PC-9 (cell line): ENCODE measurements around the gene KCNQ1OT1.

Source experiments
- EZH2 ChIP-seq: fragments of 200-600 bp; sonication (generic); IDR thresholded peaks from 2 replicates; pipeline ENCODE4 v1.8.0; 2017; ENCODE audit warnings: antibody characterized with exemption, low read depth
- TF ChIP-seq, protein P1 (sequence below): fragments of 200-600 bp; sonication (generic); conservative IDR thresholded peaks from 2 replicates; pipeline ENCODE4 v1.6.1; 2017; ENCODE audit warnings: mixed run types, antibody characterized with exemption, mild to moderate bottlenecking, moderate library complexity

DNA sequence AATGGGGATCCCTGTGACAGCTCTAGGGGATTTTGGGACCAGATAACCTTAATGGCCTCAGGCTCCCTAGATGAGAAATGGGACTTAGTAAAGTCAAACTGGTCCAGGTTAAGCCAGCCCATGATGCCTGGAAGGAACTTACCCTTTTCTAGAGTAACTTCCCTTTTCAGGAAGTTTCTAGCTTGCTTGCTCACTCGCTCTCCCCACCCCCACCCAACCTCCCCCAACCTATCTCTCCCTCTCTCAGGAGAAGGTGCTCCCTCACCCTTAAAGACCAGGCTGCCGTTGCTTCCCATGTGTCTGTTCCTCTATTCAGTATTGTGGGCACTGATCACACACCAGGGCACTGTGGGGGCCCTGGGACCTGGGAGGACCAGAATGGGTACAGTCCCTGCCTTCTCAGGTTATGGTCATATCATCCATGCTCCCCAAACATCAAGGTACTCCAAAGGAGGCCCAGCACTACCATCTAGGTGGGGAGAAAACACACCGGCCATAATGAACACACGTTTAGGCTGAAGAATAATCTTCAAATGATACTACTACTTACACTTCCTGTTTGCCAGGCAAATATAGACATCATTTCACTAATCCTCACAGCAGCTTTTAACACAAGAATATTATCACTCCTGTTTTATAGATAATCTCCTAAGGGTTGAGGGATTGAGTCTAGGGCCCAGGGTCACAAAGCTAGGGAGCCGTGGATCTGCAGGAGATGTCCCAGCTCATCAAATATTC is 18.2 kb downstream of the KCNQ1OT1 start:
- TF ChIP-seq, protein P1, sequence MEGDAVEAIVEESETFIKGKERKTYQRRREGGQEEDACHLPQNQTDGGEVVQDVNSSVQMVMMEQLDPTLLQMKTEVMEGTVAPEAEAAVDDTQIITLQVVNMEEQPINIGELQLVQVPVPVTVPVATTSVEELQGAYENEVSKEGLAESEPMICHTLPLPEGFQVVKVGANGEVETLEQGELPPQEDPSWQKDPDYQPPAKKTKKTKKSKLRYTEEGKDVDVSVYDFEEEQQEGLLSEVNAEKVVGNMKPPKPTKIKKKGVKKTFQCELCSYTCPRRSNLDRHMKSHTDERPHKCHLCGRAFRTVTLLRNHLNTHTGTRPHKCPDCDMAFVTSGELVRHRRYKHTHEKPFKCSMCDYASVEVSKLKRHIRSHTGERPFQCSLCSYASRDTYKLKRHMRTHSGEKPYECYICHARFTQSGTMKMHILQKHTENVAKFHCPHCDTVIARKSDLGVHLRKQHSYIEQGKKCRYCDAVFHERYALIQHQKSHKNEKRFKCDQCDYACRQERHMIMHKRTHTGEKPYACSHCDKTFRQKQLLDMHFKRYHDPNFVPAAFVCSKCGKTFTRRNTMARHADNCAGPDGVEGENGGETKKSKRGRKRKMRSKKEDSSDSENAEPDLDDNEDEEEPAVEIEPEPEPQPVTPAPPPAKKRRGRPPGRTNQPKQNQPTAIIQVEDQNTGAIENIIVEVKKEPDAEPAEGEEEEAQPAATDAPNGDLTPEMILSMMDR: no peak
- TF ChIP-seq EZH2: no peak
